NCI-H748 (cell line): Measurements from ENCODE around the gene TIMM22.
A peak's percentile ranks its signal among the peaks of the same experiment; 100 is the strongest.
"Not testable (repeated sequence)": the region's sequence is repeated elsewhere in the genome, so short reads cannot be mapped to it uniquely, and the experiment has no call there.

Source experiments
- DNase-seq: peaks from one replicate; lab custom pipeline; 2025; ENCODE audit not compliant: unreplicated experiment; lab: John Stamatoyannopoulos, UW

Gene TIMM22

GRCh38 chr17:971861-972260, 25.1 kb upstream of the TIMM22 start:
- not testable (repeated sequence) for DNase-seq

GRCh38 chr17:973053-973452, 23.9 kb upstream of the TIMM22 start:
- no peak for DNase-seq

GRCh38 chr17:974778-975177, 22.2 kb upstream of the TIMM22 start:
- DNase-seq: not testable (repeated sequence)

- no peak for DNase-seq
These were observed 21.5 kb upstream of the TIMM22 start for GRCh38 chr17:975371-975915.

GRCh38 chr17:976312-976711, 20.6 kb upstream of the TIMM22 start:
- DNase-seq: no peak

- DNase-seq: no peak
These were observed 19.8 kb upstream of the TIMM22 start for GRCh38 chr17:977166-977565.

GRCh38 chr17:978103-979093, 18.5 kb upstream of the TIMM22 start:
- DNase-seq: peak; percentile 41

- no peak for DNase-seq
These were observed 17.8 kb upstream of the TIMM22 start for GRCh38 chr17:979212-979538.

GRCh38 chr17:979539-980405, 17.2 kb upstream of the TIMM22 start, which contains the start of gene NXN:
TSS of gene NXN (minus strand) at chr17:979776.
- peak; percentile 85 for DNase-seq

GRCh38 chr17:980406-981291, 16.3 kb upstream of the TIMM22 start:
- peak; percentile 93 for DNase-seq

- DNase-seq: no peak
These were observed 15.7 kb upstream of the TIMM22 start for GRCh38 chr17:981292-981658.

- no peak for DNase-seq
These were observed 13.0 kb upstream of the TIMM22 start for GRCh38 chr17:983921-984320.

- no peak for DNase-seq
These were observed 10.5 kb upstream of the TIMM22 start for GRCh38 chr17:986322-986929.

GRCh38 chr17:987931-988330, 9.0 kb upstream of the TIMM22 start:
- no peak for DNase-seq

GRCh38 chr17:988561-988960, 8.4 kb upstream of the TIMM22 start:
- no peak for DNase-seq

- no peak for DNase-seq
These were observed 4.0 kb upstream of the TIMM22 start for GRCh38 chr17:992933-993332.

GRCh38 chr17:995324-995723, 1.6 kb upstream of the TIMM22 start:
- DNase-seq: not testable (repeated sequence)

- no peak for DNase-seq
These were observed 1.2 kb downstream of the TIMM22 start for GRCh38 chr17:998111-998510.

- no peak for DNase-seq
These were observed 3.9 kb downstream of the TIMM22 start for GRCh38 chr17:1000597-1001461.
